H1 (cell line): Measurements from ENCODE around the gene WDR31. TPM values are rescaled to one million over a fixed set of nuclear protein-coding genes. Genes with fewer than 3 reads are reported as not detected.

ENCODE experiments used
- ASH2L ChIP-seq: fragments of 200-600, 300-600 bp; sonication (generic); IDR thresholded peaks from one replicate; pipeline ENCODE4 v1.7.1; 2017; ENCODE audit warnings: low read length
- EGR1 ChIP-seq: IDR thresholded peaks from 2 replicates; pipeline ENCODE4 v1.6.1; 2011; ENCODE audit warnings: low read depth, low read length, borderline replicate concordance
- JUN ChIP-seq: IDR thresholded peaks from 2 replicates; pipeline ENCODE4 v1.6.1; 2011; ENCODE audit warnings: low read depth, mild to moderate bottlenecking, improper control_type of control experiment, low read length
- PHF8 ChIP-seq: fragments of 200-600 bp; sonication (generic); conservative IDR thresholded peaks from 2 replicates; pipeline ENCODE4 v1.7.1; 2012; ENCODE audit warnings: low read depth, mild to moderate bottlenecking, inconsistent platforms, low read length, moderate library complexity
- SP4 ChIP-seq: IDR thresholded peaks from 2 replicates; pipeline ENCODE4 v1.6.1; 2012; ENCODE audit warnings: low read length, inconsistent platforms
- polyA plus RNA-seq, 7 experiments: library from polyadenylated mRNA; depleted of rRNA in 3 of 7; stranded (reverse) in 5 of 7; unstranded in 2 of 7; fragments of >200 nt in 5 of 7; fragments of 200-250 nt in 2 of 7; gene quantifications; 1 replicate in 5 of 7; 2 replicates in 1 of 7; 4 replicates in 1 of 7; pipeline versions ENCODE4 v1.2.1 to v1.2.3, GENCODE V29; 2011 to 2013; ENCODE audit warnings: missing spikeins in 2 of 7, mixed read lengths in 2 of 7
- total RNA-seq: library from RNA; stranded (reverse); fragmentation: NEBNext Ultra II Directional; extraction: Animal tissue kit (Norgen Biotek cat#: 25700); gene quantifications from 2 replicates; pipeline ENCODE4 v1.2.1, GENCODE V29; 2021

The WDR31 gene
- total and polyA plus RNA-seq, 2 of the 8 experiments (the other 6 are each of a cell fraction or from before 2014, with no cell fraction given): 0.27 to 0.28 TPM

GRCh38 chr9:113348437-113348836 is 8.4 kb upstream of the WDR31 start (continued):
- TF ChIP-seq PHF8: no peak
- TF ChIP-seq JUN: no peak
- no peak for TF ChIP-seq ASH2L
- TF ChIP-seq SP4: no peak
- no peak for TF ChIP-seq EGR1
- TF ChIP-seq, all 59 proteins: peak for 0
